Measurements from ENCODE around the gene WHAMM.

DNA sequence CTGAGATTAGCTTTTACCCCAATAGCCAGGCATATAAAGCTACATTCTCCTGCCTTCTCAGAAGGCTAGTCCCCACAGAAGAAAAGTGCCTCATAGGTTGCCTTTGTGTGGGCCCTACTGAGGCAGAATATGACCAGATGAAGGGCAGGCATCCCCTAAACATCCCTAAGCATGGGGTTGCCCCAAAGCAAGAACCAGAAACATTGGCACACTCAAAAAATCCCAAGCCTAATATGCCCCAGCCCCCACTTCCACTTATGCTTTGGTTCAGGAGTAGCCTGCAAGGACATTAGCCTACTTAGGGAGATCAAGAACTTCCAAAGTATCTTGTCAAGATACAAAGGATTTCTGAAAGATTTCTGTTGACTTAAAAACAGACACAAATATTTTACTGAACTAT is 29.7 kb downstream of the WHAMM start:
- TF ChIP-seq CHD4 (IDR thresholded peaks at IDR 0.05; ENCODE audit: borderline replicate concordance) (no peak), SMC3 (IDR thresholded peaks at IDR 0.05) (no peak), MAFK (IDR thresholded peaks at IDR 0.05; ENCODE audit: partially characterized antibody) (no peak), EP300 (IDR thresholded peaks at IDR 0.05) (no peak), POLR2A (IDR thresholded peaks at IDR 0.05; ENCODE audit: low read length) (no peak), FOXS1 (CRISPR knock-in tag; IDR thresholded peaks at IDR 0.05) (no peak), CBX8 (IDR thresholded peaks at IDR 0.05) (no peak)
- TF ChIP-seq, protein P1, sequence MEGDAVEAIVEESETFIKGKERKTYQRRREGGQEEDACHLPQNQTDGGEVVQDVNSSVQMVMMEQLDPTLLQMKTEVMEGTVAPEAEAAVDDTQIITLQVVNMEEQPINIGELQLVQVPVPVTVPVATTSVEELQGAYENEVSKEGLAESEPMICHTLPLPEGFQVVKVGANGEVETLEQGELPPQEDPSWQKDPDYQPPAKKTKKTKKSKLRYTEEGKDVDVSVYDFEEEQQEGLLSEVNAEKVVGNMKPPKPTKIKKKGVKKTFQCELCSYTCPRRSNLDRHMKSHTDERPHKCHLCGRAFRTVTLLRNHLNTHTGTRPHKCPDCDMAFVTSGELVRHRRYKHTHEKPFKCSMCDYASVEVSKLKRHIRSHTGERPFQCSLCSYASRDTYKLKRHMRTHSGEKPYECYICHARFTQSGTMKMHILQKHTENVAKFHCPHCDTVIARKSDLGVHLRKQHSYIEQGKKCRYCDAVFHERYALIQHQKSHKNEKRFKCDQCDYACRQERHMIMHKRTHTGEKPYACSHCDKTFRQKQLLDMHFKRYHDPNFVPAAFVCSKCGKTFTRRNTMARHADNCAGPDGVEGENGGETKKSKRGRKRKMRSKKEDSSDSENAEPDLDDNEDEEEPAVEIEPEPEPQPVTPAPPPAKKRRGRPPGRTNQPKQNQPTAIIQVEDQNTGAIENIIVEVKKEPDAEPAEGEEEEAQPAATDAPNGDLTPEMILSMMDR (IDR thresholded peaks at IDR 0.05): no peak
- TF ChIP-seq, protein P2, sequence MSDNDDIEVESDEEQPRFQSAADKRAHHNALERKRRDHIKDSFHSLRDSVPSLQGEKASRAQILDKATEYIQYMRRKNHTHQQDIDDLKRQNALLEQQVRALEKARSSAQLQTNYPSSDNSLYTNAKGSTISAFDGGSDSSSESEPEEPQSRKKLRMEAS (IDR thresholded peaks at IDR 0.05): no peak
